ENCODE measurements around the gene KCNIP2.

KCNIP2 gene

GRCh38 chr10:101850749-101851148, 7.1 kb upstream of the KCNIP2 start:
- DNase-seq: no peak

GRCh38 chr10:101848894-101849351, 5.3 kb upstream of the KCNIP2 start:
- no peak for DNase-seq

GRCh38 chr10:101848408-101848807, 4.8 kb upstream of the KCNIP2 start:
- no peak for DNase-seq

- DNase-seq: no peak
Measured at GRCh38 chr10:101845893-101846292, 2.3 kb upstream of the KCNIP2 start.

GRCh38 chr10:101841826-101842225, 1.8 kb downstream of the KCNIP2 start:
- DNase-seq: no peak

GRCh38 chr10:101840741-101841453, 2.7 kb downstream of the KCNIP2 start:
- no peak for DNase-seq

GRCh38 chr10:101840102-101840684, 3.4 kb downstream of the KCNIP2 start:
- DNase-seq: no peak

GRCh38 chr10:101839416-101840063, 4.1 kb downstream of the KCNIP2 start:
- DNase-seq: no peak

GRCh38 chr10:101839002-101839401, 4.6 kb downstream of the KCNIP2 start:
- no peak for DNase-seq

GRCh38 chr10:101838416-101838970, 5.1 kb downstream of the KCNIP2 start:
- no peak for DNase-seq

- DNase-seq: no peak
Measured at GRCh38 chr10:101837748-101838147, 5.9 kb downstream of the KCNIP2 start.

GRCh38 chr10:101835362-101835761, 8.2 kb downstream of the KCNIP2 start:
- DNase-seq: no peak

- no peak for DNase-seq
Measured at GRCh38 chr10:101834341-101834740, 9.3 kb downstream of the KCNIP2 start.

GRCh38 chr10:101833466-101833865, 10.1 kb downstream of the KCNIP2 start:
- no peak for DNase-seq

GRCh38 chr10:101832325-101832771, 11.3 kb downstream of the KCNIP2 start:
- DNase-seq: no peak

- no peak for DNase-seq
Measured at GRCh38 chr10:101831169-101831811, 12.3 kb downstream of the KCNIP2 start.

GRCh38 chr10:101830322-101831168, 13.1 kb downstream of the KCNIP2 start:
- no peak for DNase-seq

- no peak for DNase-seq
Measured at GRCh38 chr10:101829561-101830315, 13.9 kb downstream of the KCNIP2 start.

- DNase-seq: no peak
Measured at GRCh38 chr10:101828766-101829551, 14.6 kb downstream of the KCNIP2 start.

- no peak for DNase-seq
Measured at GRCh38 chr10:101827919-101828600, 15.5 kb downstream of the KCNIP2 start.
